Measurements from ENCODE around the gene KRT82. TPM values are rescaled to one million over a fixed set of nuclear protein-coding genes. Genes with fewer than 3 reads are reported as not detected.

The KRT82 gene
- total and polyA plus RNA-seq, 5 donors, result not detected

DNA sequence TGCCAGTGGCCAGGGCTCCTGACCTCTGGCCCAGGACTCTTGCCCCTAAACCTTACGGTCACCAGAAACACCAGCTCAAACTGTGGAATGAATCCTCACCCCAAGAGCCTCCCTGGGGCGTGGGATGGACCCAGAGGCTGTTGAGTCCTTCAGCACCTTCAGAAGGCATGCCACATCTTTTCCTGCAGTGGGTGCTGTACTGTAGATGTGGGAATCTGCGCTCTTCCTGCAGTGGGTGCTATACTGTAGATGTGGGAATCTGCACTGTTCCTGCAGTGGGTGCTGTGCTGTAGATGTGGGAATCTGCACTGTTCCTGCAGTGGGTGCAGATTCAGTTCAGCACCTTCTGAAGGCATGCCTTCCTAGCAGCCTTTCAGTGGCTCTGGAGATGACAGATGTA lies 1.2 kb downstream of the KRT82 start:
- H3K9me3 ChIP-seq (ENCODE audit: control insufficient read depth, low read length), result no peaks in the 10 kb centered on the region

GRCh38 chr12:52403561-52403960 lies 2.6 kb downstream of the KRT82 start:
- peak in 1 of 3 donors; percentile 44 for DNase-seq
- no peak overlapping the region for H3K4me3 ChIP-seq (ENCODE audit: low read length)
- no peaks in the 10 kb centered on the region for H3K27me3 ChIP-seq (ENCODE audit: control insufficient read depth, insufficient read depth)
- ATAC-seq, result no peak
- no peaks in the 10 kb centered on the region for H3K4me1 ChIP-seq (ENCODE audit: control insufficient read depth, insufficient read depth, low read length)
- WGBS, result 88% methylated on average over 9 of the region's 9 CpGs
- H3K9me3 ChIP-seq (ENCODE audit: control insufficient read depth, low read length), result no peaks in the 10 kb centered on the region
- no peak overlapping the region for H3K27ac ChIP-seq (ENCODE audit: low read length)
- intact Hi-C loops (cut with DNase I), result no loop called here

More for the DNA sequence above, 1.2 kb downstream of the KRT82 start:
- no peak overlapping the region for H3K27ac ChIP-seq (ENCODE audit: low read length)
- peak in 1 of 3 donors; percentile 20 for DNase-seq
- 87% methylated on average over 3 of the region's 3 CpGs for WGBS
- H3K4me1 ChIP-seq (ENCODE audit: control insufficient read depth, insufficient read depth, low read length), result no peaks in the 10 kb centered on the region
- no peaks in the 10 kb centered on the region for H3K27me3 ChIP-seq (ENCODE audit: control insufficient read depth, insufficient read depth)
- no peak for ATAC-seq
- intact Hi-C loops (cut with DNase I), result no loop called here
- no peak overlapping the region for H3K4me3 ChIP-seq (ENCODE audit: low read length)

GRCh38 chr12:52402873-52403540 lies 3.1 kb downstream of the KRT82 start:
- no peaks in the 10 kb centered on the region for H3K4me1 ChIP-seq (ENCODE audit: control insufficient read depth, insufficient read depth, low read length)
- no peak overlapping the region for H3K27ac ChIP-seq (ENCODE audit: low read length)
- DNase-seq, result no peak
- no peaks in the 10 kb centered on the region for H3K27me3 ChIP-seq (ENCODE audit: control insufficient read depth, insufficient read depth)
- no peaks in the 10 kb centered on the region for H3K9me3 ChIP-seq (ENCODE audit: control insufficient read depth, low read length)
- intact Hi-C loops (cut with DNase I), result no loop called here
- ATAC-seq, result no peak
- H3K4me3 ChIP-seq (ENCODE audit: low read length), result no peak overlapping the region
- 45% methylated on average over 3 of the region's 3 CpGs for WGBS

DNA sequence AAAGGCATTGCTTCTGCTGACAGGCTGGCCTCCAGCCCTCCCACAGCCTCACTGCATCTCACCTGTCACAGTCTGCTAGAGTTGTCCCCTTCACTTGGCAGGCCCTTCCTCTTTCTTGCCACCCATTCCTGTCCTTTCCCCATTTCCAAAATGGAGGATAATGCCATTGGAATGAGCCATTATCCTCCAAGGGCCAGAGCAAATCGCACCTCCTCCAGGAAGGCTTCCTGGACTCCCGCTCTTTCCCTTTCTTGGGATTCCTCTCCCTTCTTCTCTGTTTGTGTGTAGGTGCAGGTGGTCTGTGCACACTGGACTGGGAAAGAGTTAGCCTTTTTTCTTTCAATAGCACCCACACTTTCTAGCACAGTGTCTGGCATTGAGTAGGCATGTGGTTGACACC lies 3.8 kb downstream of the KRT82 start:
- no peak overlapping the region for H3K27ac ChIP-seq (ENCODE audit: low read length)
- DNase-seq (no peak), ATAC-seq (no peak)
- no peaks in the 10 kb centered on the region for H3K9me3 ChIP-seq (ENCODE audit: control insufficient read depth, low read length)
- intact Hi-C loops (cut with DNase I), result no loop called here
- no peak overlapping the region for H3K4me3 ChIP-seq (ENCODE audit: low read length)
- H3K27me3 ChIP-seq (ENCODE audit: control insufficient read depth, insufficient read depth), result no peaks in the 10 kb centered on the region
- no peaks in the 10 kb centered on the region for H3K4me1 ChIP-seq (ENCODE audit: control insufficient read depth, insufficient read depth, low read length)
- WGBS, result 97% methylated on average over 2 of the region's 2 CpGs

GRCh38 chr12:52401926-52402325 lies 4.2 kb downstream of the KRT82 start:
- Histone ChIP-seq H3K4me3 (ENCODE audit: low read length) (no peak overlapping the region), H3K27ac (ENCODE audit: low read length) (no peak overlapping the region), H3K4me1 (ENCODE audit: control insufficient read depth, insufficient read depth, low read length) (no peaks in the 10 kb centered on the region), H3K9me3 (ENCODE audit: control insufficient read depth, low read length) (no peaks in the 10 kb centered on the region), H3K27me3 (ENCODE audit: control insufficient read depth, insufficient read depth) (no peaks in the 10 kb centered on the region)
- DNase-seq (no peak), ATAC-seq (no peak)
- intact Hi-C loops (cut with DNase I), result no loop called here
- 80% methylated on average over 4 of the region's 4 CpGs for WGBS

DNA sequence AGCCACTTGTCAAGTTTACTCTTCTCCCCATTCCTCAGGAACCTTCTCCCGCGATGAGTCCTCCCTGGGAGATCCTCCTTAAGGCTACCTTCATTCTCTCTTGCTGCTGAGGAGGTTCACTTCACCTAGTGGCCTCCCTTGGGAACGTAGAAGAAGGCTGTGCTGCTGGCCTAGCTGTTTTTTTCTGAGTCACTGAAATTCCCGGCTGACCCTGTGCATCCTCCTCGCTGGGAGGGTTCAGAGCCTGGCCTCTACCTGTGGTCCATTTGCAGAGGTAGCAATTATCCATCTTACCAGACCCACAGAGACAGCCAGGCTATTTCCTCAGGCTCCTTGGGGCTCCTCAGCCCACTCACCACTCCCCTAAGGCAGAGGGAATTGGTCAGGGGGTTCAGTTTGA lies 4.6 kb downstream of the KRT82 start:
- WGBS, result 89% methylated on average over 5 of the region's 5 CpGs
- no peak for ATAC-seq
- H3K27me3 ChIP-seq (ENCODE audit: control insufficient read depth, insufficient read depth), result no peaks in the 10 kb centered on the region
- no peaks in the 10 kb centered on the region for H3K4me1 ChIP-seq (ENCODE audit: control insufficient read depth, insufficient read depth, low read length)
- DNase-seq, result no peak
- no peak overlapping the region for H3K4me3 ChIP-seq (ENCODE audit: low read length)
- no peaks in the 10 kb centered on the region for H3K9me3 ChIP-seq (ENCODE audit: control insufficient read depth, low read length)
- intact Hi-C loops (cut with DNase I), result no loop called here
- no peak overlapping the region for H3K27ac ChIP-seq (ENCODE audit: low read length)

DNA sequence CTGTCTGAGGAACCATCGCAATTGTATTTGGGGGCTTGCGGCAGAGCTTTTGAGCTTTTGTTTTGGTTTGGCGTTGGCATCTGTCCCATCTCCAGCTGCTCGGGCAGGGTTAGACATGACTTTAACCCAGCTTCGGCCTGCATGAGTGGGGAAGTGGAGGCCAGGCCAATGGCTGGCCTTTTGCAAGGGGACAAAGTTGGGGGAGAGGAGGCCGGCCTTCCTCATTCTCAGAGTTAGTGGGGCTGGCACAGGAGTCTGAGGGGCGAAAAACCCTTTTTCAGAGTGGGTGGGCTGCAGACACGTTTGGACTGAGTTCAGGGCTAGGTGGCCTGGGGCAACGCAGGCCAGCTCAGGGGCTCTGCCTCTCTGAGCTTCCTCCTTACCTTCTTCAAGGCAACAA lies 5.2 kb downstream of the KRT82 start:
- no peak overlapping the region for H3K4me3 ChIP-seq (ENCODE audit: low read length)
- WGBS, result 89% methylated on average over 9 of the region's 9 CpGs
- no peak overlapping the region for H3K27ac ChIP-seq (ENCODE audit: low read length)
- H3K4me1 ChIP-seq (ENCODE audit: control insufficient read depth, insufficient read depth, low read length), result no peaks in the 10 kb centered on the region
- H3K9me3 ChIP-seq (ENCODE audit: control insufficient read depth, low read length), result no peaks in the 10 kb centered on the region
- DNase-seq (no peak), ATAC-seq (no peak)
- intact Hi-C loops (cut with DNase I), result no loop called here
- no peaks in the 10 kb centered on the region for H3K27me3 ChIP-seq (ENCODE audit: control insufficient read depth, insufficient read depth)

GRCh38 chr12:52399756-52400155 lies 6.4 kb downstream of the KRT82 start:
- peak in 1 of 3 donors; percentile 33 for DNase-seq
- H3K27ac ChIP-seq (ENCODE audit: low read length), result no peak overlapping the region
- no peaks in the 10 kb centered on the region for H3K4me1 ChIP-seq (ENCODE audit: control insufficient read depth, insufficient read depth, low read length)
- no peak overlapping the region for H3K4me3 ChIP-seq (ENCODE audit: low read length)
- ATAC-seq, result no peak
- WGBS, result 94% methylated on average over 16 of the region's 16 CpGs
- H3K27me3 ChIP-seq (ENCODE audit: control insufficient read depth, insufficient read depth), result no peaks in the 10 kb centered on the region
- no peaks in the 10 kb centered on the region for H3K9me3 ChIP-seq (ENCODE audit: control insufficient read depth, low read length)
- intact Hi-C loops (cut with DNase I), result no loop called here

GRCh38 chr12:52398176-52398575 lies 8.0 kb downstream of the KRT82 start:
- no peak overlapping the region for H3K27ac ChIP-seq (ENCODE audit: low read length)
- intact Hi-C loops (cut with DNase I), result no loop called here
- DNase-seq, result no peak
- no peaks in the 10 kb centered on the region for H3K9me3 ChIP-seq (ENCODE audit: control insufficient read depth, low read length)
- H3K27me3 ChIP-seq (ENCODE audit: control insufficient read depth, insufficient read depth), result no peaks in the 10 kb centered on the region
- no peaks in the 10 kb centered on the region for H3K4me1 ChIP-seq (ENCODE audit: control insufficient read depth, insufficient read depth, low read length)
- WGBS, result 88% methylated on average over 1 of the region's 1 CpG
- ATAC-seq, result no peak
- H3K4me3 ChIP-seq (ENCODE audit: low read length), result no peak overlapping the region

GRCh38 chr12:52396656-52397055 lies 9.5 kb downstream of the KRT82 start:
- no peak for DNase-seq
- no peaks in the 10 kb centered on the region for H3K9me3 ChIP-seq (ENCODE audit: control insufficient read depth, low read length)
- no peak overlapping the region for H3K4me3 ChIP-seq (ENCODE audit: low read length)
- no peak for ATAC-seq
- WGBS, result 83% methylated on average over 8 of the region's 8 CpGs
- intact Hi-C loops (cut with DNase I), result no loop called here
- no peaks in the 10 kb centered on the region for H3K4me1 ChIP-seq (ENCODE audit: control insufficient read depth, insufficient read depth, low read length)
- H3K27ac ChIP-seq (ENCODE audit: low read length), result no peak overlapping the region
- no peaks in the 10 kb centered on the region for H3K27me3 ChIP-seq (ENCODE audit: control insufficient read depth, insufficient read depth)

DNA sequence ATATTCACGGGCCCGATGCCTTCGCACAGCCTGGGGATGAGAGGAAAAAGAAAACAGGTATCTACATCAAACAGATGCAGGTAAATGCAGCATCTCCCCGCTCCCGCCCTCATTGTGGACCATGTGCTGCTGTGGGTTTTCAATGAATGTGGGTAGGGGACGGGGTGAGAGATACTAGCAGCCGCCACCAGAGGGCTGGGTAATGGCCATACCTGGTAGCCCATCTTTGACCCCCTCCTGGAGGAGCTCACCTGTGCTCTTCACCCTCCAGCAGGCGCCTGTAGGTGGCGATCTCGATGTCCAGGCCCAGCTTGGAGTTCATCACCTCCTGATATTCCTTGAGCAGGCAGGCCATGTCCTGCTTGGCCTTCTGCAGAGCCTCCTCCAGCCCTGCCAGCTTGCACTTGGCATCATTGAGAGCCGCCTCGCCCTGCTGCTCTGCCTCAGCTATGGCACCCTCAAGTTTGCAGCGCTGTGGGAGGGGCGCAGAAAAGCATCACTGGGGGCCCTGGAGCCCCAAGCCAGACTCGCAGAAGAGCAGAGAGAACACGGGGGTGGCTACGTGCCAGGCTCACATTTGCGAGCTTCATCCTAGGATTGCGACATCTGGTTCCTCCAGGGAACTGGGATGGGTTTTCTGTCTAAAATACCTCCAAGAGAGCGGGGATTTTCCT lies 10.2 kb downstream of the KRT82 start:
- WGBS, result 68% methylated on average over 20 of the region's 20 CpGs
- Histone ChIP-seq H3K4me3 (ENCODE audit: low read length) (no peak overlapping the region), H3K27me3 (ENCODE audit: control insufficient read depth, insufficient read depth) (no peaks in the 10 kb centered on the region), H3K4me1 (ENCODE audit: control insufficient read depth, insufficient read depth, low read length) (no peaks in the 10 kb centered on the region), H3K27ac (ENCODE audit: low read length) (no peak overlapping the region), H3K9me3 (ENCODE audit: control insufficient read depth, low read length) (no peaks in the 10 kb centered on the region)
- DNase-seq (peak in 1 of 3 donors; percentile 50), ATAC-seq (no peak)
- intact Hi-C loops (cut with DNase I), result no loop called here
